ENCODE measurements around the gene CIAO2B. TPM values are rescaled to one million over a fixed set of nuclear protein-coding genes. Genes with fewer than 3 reads are reported as not detected.

CIAO2B gene
- total and polyA plus RNA-seq, 2 experiments from 2014 or later, result 92.4 to 181 TPM

DNA sequence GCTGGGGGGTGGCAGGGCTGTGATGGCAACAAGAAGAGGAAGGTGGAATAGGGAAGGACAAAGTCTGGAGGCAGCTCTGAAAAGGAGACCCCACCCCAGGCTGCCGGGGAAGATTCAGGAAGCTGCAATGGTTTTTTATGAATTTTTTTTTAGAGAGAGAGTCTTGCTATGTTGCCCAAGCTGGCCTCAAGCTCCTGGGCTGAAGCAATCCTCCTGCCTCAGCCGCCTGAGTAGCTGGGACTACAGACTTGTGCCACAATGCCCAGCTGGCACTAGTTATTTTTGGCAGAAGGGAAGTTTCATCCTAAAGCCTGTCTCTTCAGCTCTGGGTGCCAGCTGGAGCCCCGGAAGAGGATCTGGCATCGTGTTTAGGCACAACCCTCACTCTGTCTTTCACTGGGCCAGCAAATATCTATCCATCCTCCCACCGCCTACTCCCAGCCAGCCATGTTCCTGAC is 25.5 kb upstream of the CIAO2B start:
- Histone ChIP-seq H4K20me1 (replicated peaks; ENCODE audit: insufficient read depth) (no peaks in the 10 kb centered on the region; the same call in 1 of the 2 replicates), H3K79me2 (replicated peaks; ENCODE audit: insufficient read depth) (no peaks in the 10 kb centered on the region), H3K36me3 (ENCODE audit: insufficient read depth) (no peaks in the 10 kb centered on the region), H3K4me1 (ENCODE audit: insufficient read depth) (no peaks in the 10 kb centered on the region), H2AFZ (no peak overlapping the region), H3K9me2 (ENCODE audit: insufficient read depth) (no peaks in the 10 kb centered on the region), H3K4me3 (no peak overlapping the region), H3K4me2 (no peak overlapping the region), H3K27ac (ENCODE audit: low read depth) (no peak overlapping the region), H3F3A (replicated peaks; ENCODE audit: low read depth) (no peaks in the 10 kb centered on the region), H3K27me3 (ENCODE audit: insufficient read depth) (no peaks in the 10 kb centered on the region)
- Mint-ChIP-seq H3K4me1 (peaks cover 10% of the 10 kb centered on the region), H3K36me3 (ENCODE audit: low read depth) (no peaks in the 10 kb centered on the region), H3K9me3 (no peaks in the 10 kb centered on the region; the same call in 2 of the 3 replicates), H3K4me3 (no peak overlapping the region), H3K27ac (no peak overlapping the region), H3K27me3 (ENCODE audit: insufficient read depth, low read depth, poor library complexity) (peaks cover 6% of the 10 kb centered on the region)
- TF ChIP-seq, protein P1, sequence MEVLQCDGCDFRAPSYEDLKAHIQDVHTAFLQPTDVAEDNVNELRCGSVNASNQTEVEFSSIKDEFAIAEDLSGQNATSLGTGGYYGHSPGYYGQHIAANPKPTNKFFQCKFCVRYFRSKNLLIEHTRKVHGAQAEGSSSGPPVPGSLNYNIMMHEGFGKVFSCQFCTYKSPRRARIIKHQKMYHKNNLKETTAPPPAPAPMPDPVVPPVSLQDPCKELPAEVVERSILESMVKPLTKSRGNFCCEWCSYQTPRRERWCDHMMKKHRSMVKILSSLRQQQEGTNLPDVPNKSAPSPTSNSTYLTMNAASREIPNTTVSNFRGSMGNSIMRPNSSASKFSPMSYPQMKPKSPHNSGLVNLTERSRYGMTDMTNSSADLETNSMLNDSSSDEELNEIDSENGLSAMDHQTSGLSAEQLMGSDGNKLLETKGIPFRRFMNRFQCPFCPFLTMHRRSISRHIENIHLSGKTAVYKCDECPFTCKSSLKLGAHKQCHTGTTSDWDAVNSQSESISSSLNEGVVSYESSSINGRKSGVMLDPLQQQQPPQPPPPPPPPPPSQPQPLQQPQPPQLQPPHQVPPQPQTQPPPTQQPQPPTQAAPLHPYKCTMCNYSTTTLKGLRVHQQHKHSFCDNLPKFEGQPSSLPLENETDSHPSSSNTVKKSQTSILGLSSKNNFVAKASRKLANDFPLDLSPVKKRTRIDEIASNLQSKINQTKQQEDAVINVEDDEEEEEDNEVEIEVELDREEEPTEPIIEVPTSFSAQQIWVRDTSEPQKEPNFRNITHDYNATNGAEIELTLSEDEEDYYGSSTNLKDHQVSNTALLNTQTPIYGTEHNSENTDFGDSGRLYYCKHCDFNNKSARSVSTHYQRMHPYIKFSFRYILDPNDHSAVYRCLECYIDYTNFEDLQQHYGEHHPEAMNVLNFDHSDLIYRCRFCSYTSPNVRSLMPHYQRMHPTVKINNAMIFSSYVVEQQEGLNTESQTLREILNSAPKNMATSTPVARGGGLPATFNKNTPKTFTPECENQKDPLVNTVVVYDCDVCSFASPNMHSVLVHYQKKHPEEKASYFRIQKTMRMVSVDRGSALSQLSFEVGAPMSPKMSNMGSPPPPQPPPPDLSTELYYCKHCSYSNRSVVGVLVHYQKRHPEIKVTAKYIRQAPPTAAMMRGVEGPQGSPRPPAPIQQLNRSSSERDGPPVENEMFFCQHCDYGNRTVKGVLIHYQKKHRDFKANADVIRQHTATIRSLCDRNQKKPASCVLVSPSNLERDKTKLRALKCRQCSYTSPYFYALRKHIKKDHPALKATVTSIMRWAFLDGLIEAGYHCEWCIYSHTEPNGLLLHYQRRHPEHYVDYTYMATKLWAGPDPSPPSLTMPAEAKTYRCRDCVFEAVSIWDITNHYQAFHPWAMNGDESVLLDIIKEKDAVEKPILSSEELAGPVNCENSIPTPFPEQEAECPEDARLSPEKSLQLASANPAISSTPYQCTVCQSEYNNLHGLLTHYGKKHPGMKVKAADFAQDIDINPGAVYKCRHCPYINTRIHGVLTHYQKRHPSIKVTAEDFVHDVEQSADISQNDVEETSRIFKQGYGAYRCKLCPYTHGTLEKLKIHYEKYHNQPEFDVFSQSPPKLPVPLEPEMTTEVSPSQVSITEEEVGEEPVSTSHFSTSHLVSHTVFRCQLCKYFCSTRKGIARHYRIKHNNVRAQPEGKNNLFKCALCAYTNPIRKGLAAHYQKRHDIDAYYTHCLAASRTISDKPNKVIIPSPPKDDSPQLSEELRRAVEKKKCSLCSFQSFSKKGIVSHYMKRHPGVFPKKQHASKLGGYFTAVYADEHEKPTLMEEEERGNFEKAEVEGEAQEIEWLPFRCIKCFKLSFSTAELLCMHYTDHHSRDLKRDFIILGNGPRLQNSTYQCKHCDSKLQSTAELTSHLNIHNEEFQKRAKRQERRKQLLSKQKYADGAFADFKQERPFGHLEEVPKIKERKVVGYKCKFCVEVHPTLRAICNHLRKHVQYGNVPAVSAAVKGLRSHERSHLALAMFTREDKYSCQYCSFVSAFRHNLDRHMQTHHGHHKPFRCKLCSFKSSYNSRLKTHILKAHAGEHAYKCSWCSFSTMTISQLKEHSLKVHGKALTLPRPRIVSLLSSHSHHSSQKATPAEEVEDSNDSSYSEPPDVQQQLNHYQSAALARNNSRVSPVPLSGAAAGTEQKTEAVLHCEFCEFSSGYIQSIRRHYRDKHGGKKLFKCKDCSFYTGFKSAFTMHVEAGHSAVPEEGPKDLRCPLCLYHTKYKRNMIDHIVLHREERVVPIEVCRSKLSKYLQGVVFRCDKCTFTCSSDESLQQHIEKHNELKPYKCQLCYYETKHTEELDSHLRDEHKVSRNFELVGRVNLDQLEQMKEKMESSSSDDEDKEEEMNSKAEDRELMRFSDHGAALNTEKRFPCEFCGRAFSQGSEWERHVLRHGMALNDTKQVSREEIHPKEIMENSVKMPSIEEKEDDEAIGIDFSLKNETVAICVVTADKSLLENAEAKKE (CRISPR knock-in tag; IDR thresholded peaks at IDR 0.05), result no peak
- ATAC-seq, result no peak
- DNase-seq (ENCODE audit: low spot score), result no peak

DNA sequence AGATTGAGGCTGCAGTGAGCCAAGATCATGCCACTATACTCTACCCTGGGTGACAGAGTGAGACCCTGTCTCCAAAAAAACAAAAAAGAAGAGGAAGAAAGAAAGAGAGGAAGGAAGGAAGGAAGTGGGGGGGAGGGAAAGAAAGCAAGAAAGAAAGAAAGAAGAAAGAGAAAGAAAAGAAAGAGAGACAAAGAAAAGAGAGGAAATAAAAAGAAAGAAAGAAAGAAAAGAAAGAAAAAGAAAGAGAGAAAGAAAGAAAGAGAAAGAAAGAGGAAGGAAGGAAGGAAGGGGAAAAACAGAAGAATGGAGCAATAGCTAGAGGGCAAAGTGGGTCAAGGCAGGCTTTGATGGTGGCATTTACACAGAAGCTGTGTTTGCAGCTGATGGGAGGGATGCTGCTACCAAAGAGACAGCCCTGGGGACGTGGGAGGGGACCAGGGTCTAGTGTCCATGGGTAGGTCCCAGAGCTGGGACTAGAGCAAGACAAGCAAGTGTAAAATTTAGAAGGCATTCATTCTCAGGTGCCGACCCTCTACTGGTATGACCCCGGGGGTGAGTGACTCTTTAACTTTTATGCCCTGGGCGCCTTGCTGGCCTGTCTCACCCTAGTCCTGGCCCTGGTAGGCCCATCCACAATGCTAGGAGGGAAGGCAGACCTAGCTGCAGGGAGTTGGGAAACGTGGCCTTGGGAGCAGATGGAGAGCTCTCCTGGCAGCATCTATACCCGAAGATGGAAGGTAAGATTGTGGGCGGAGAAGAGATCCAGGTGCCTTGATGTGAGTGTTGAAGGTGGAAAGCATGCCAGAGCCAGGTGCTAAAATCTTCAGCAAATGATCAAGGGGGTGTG is 24.9 kb upstream of the CIAO2B start:
- no peak overlapping the region for H2AFZ ChIP-seq
- H3K27me3 ChIP-seq (ENCODE audit: insufficient read depth), result no peaks in the 10 kb centered on the region
- H3K9me2 ChIP-seq (ENCODE audit: insufficient read depth), result no peaks in the 10 kb centered on the region
- Mint-ChIP-seq H3K36me3 (ENCODE audit: low read depth) (no peaks in the 10 kb centered on the region), H3K27ac (no peak overlapping the region), H3K27me3 (ENCODE audit: insufficient read depth, low read depth, poor library complexity) (peaks cover 8% of the 10 kb centered on the region), H3K4me1 (peaks cover 10% of the 10 kb centered on the region; the same call in 2 of the 3 replicates), H3K9me3 (no peaks in the 10 kb centered on the region; the same call in 2 of the 3 replicates), H3K4me3 (no peak overlapping the region)
- no peak overlapping the region for H3K4me3 ChIP-seq
- H4K20me1 ChIP-seq (replicated peaks; ENCODE audit: insufficient read depth), result no peaks in the 10 kb centered on the region; the same call in 1 of the 2 replicates
- no peaks in the 10 kb centered on the region for H3F3A ChIP-seq (replicated peaks; ENCODE audit: low read depth)
- H3K79me2 ChIP-seq (replicated peaks; ENCODE audit: insufficient read depth), result no peaks in the 10 kb centered on the region
- H3K27ac ChIP-seq (ENCODE audit: low read depth), result no peak overlapping the region
- TF ChIP-seq, protein P2, sequence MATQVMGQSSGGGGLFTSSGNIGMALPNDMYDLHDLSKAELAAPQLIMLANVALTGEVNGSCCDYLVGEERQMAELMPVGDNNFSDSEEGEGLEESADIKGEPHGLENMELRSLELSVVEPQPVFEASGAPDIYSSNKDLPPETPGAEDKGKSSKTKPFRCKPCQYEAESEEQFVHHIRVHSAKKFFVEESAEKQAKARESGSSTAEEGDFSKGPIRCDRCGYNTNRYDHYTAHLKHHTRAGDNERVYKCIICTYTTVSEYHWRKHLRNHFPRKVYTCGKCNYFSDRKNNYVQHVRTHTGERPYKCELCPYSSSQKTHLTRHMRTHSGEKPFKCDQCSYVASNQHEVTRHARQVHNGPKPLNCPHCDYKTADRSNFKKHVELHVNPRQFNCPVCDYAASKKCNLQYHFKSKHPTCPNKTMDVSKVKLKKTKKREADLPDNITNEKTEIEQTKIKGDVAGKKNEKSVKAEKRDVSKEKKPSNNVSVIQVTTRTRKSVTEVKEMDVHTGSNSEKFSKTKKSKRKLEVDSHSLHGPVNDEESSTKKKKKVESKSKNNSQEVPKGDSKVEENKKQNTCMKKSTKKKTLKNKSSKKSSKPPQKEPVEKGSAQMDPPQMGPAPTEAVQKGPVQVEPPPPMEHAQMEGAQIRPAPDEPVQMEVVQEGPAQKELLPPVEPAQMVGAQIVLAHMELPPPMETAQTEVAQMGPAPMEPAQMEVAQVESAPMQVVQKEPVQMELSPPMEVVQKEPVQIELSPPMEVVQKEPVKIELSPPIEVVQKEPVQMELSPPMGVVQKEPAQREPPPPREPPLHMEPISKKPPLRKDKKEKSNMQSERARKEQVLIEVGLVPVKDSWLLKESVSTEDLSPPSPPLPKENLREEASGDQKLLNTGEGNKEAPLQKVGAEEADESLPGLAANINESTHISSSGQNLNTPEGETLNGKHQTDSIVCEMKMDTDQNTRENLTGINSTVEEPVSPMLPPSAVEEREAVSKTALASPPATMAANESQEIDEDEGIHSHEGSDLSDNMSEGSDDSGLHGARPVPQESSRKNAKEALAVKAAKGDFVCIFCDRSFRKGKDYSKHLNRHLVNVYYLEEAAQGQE (IDR thresholded peaks at IDR 0.05; ENCODE audit: unreplicated experiment), result no peak
- TF ChIP-seq, protein P3, sequence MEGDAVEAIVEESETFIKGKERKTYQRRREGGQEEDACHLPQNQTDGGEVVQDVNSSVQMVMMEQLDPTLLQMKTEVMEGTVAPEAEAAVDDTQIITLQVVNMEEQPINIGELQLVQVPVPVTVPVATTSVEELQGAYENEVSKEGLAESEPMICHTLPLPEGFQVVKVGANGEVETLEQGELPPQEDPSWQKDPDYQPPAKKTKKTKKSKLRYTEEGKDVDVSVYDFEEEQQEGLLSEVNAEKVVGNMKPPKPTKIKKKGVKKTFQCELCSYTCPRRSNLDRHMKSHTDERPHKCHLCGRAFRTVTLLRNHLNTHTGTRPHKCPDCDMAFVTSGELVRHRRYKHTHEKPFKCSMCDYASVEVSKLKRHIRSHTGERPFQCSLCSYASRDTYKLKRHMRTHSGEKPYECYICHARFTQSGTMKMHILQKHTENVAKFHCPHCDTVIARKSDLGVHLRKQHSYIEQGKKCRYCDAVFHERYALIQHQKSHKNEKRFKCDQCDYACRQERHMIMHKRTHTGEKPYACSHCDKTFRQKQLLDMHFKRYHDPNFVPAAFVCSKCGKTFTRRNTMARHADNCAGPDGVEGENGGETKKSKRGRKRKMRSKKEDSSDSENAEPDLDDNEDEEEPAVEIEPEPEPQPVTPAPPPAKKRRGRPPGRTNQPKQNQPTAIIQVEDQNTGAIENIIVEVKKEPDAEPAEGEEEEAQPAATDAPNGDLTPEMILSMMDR (conservative IDR thresholded peaks at IDR 0.05; ENCODE audit: low read depth in 2 of 2), result no peak
- no peak for TF ChIP-seq CREB1 (CRISPR knock-in tag; IDR thresholded peaks at IDR 0.05; ENCODE audit: low read depth)
- H3K36me3 ChIP-seq (ENCODE audit: insufficient read depth), result no peaks in the 10 kb centered on the region
- DNase-seq (ENCODE audit: low spot score) (no peak), ATAC-seq (no peak)
- no peaks in the 10 kb centered on the region for H3K4me1 ChIP-seq (ENCODE audit: insufficient read depth)
- no peak overlapping the region for H3K4me2 ChIP-seq

Measured in GM23338 (cell line).